HEK293 (cell line): ENCODE measurements around the gene SCNN1G.

ENCODE experiments used
- CTCF ChIP-seq: fragments of 450-650 bp; formaldehyde crosslinking; IDR thresholded peaks from 2 replicates; pipeline ENCODE4 v1.5.1; 2016; ENCODE audit warnings: missing biosample characterization, missing genetic modification characterization
- PRDM2 ChIP-seq: fragments of 450-650 bp; formaldehyde crosslinking; IDR thresholded peaks from 2 replicates; pipeline ENCODE4 v1.5.1; 2016; ENCODE audit warnings: missing biosample characterization, missing genetic modification characterization, borderline replicate concordance
- YY1 ChIP-seq: fragments of 450-650 bp; formaldehyde crosslinking; IDR thresholded peaks from 2 replicates; pipeline ENCODE4 v1.5.1; 2018; ENCODE audit warnings: missing biosample characterization, missing genetic modification characterization
- ZBTB21 ChIP-seq: fragments of 450-650 bp; formaldehyde crosslinking; IDR thresholded peaks from 2 replicates; pipeline ENCODE4 v1.5.1; 2017; ENCODE audit warnings: missing biosample characterization, missing genetic modification characterization
- ZNF148 ChIP-seq: fragments of 450-650 bp; formaldehyde crosslinking; IDR thresholded peaks from 2 replicates; pipeline ENCODE4 v1.5.0; 2017; ENCODE audit warnings: missing biosample characterization, missing genetic modification characterization, borderline replicate concordance
- ZNF157 ChIP-seq: fragments of 450-650 bp; formaldehyde crosslinking; IDR thresholded peaks from 2 replicates; pipeline ENCODE4 v1.5.1; 2016; ENCODE audit warnings: missing biosample characterization, missing genetic modification characterization
- ZNF335 ChIP-seq: fragments of 450-650 bp; formaldehyde crosslinking; conservative IDR thresholded peaks from 2 replicates; pipeline ENCODE4 v1.5.1; 2016; ENCODE audit warnings: missing biosample characterization, missing genetic modification characterization
- ZNF350 ChIP-seq: fragments of 450-650 bp; formaldehyde crosslinking; IDR thresholded peaks from 2 replicates; pipeline ENCODE4 v1.5.0; 2017; ENCODE audit warnings: missing biosample characterization, mild to moderate bottlenecking, missing genetic modification characterization
- ZNF610 ChIP-seq: fragments of 450-650 bp; formaldehyde crosslinking; IDR thresholded peaks from 2 replicates; pipeline ENCODE4 v1.5.1; 2016; ENCODE audit warnings: missing biosample characterization, missing genetic modification characterization, borderline replicate concordance
- ZNF660 ChIP-seq: fragments of 450-650 bp; IDR thresholded peaks from 2 replicates; pipeline ENCODE4 v1.5.1; 2018; ENCODE audit warnings: missing biosample characterization, mild to moderate bottlenecking, missing genetic modification characterization
- ZSCAN5A ChIP-seq: fragments of 450-650 bp; formaldehyde crosslinking; IDR thresholded peaks from 2 replicates; pipeline ENCODE4 v1.5.1; 2016; ENCODE audit warnings: missing biosample characterization, missing genetic modification characterization
- TF ChIP-seq, protein P1 (sequence below): fragments of 450-650 bp; formaldehyde crosslinking; IDR thresholded peaks from 2 replicates; pipeline ENCODE4 v1.5.1; 2016; ENCODE audit warnings: missing biosample characterization, missing genetic modification characterization, low read depth

GRCh38 chr16:23214796-23215195, 32.3 kb downstream of the SCNN1G start:
- TF ChIP-seq PRDM2 (tag by site-specific recombination) (no peak), ZBTB21 (tag by site-specific recombination) (no peak), ZNF350 (tag by site-specific recombination) (no peak), ZSCAN5A (tag by site-specific recombination) (no peak), ZNF157 (no peak), ZNF660 (tag by site-specific recombination) (no peak), ZNF335 (no peak), CTCF (tag by site-specific recombination) (no peak), ZNF148 (tag by site-specific recombination) (no peak), YY1 (no peak), ZNF610 (tag by site-specific recombination) (no peak)
- TF ChIP-seq, protein P1, sequence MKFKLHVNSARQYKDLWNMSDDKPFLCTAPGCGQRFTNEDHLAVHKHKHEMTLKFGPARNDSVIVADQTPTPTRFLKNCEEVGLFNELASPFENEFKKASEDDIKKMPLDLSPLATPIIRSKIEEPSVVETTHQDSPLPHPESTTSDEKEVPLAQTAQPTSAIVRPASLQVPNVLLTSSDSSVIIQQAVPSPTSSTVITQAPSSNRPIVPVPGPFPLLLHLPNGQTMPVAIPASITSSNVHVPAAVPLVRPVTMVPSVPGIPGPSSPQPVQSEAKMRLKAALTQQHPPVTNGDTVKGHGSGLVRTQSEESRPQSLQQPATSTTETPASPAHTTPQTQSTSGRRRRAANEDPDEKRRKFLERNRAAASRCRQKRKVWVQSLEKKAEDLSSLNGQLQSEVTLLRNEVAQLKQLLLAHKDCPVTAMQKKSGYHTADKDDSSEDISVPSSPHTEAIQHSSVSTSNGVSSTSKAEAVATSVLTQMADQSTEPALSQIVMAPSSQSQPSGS (tag by site-specific recombination) = no peak
